ENCODE data around the gene EHD4. TPM values are rescaled to one million over a fixed set of nuclear protein-coding genes. Genes with fewer than 3 reads are reported as not detected.

Gene EHD4
- polyA plus RNA-seq, 1 of the 3 experiments (the other 2 are of a cell fraction): 17.5 TPM

GRCh38 chr15:41899854-41900442 is 72.4 kb downstream of the EHD4 start:
- CTCF ChIA-PET: interaction anchor here (0.7 to 5.9 kb wide), 4 partner anchors 125 to 415 kb away, joined by 3 to 77 read pairs (median 4); partner anchors contain the start of gene MAPKBP1
- POLR2A ChIA-PET: no interaction called here
- no peaks in the 10 kb centered on the region for H3K79me2 ChIP-seq (ENCODE audit: insufficient read depth)

GRCh38 chr15:41897363-41897799 is 75.0 kb downstream of the EHD4 start:
- peaks cover 12 to 38% of the 10 kb centered on the region in 2 experiments; a peak in 3 of 4 replicates for H3K4me1 ChIP-seq (ENCODE audit: control insufficient read depth in 1 of 2, insufficient read depth in 2 of 2, low read depth in 1 of 2, low read length in 1 of 2)
- H3F3A ChIP-seq (replicated peaks; ENCODE audit: insufficient read depth): peaks cover 20% of the 10 kb centered on the region
- no peak overlapping the region for H2AFZ ChIP-seq (ENCODE audit: low read depth)
- no peak overlapping the region for H3K9ac ChIP-seq
- H3K9me2 ChIP-seq: no peaks in the 10 kb centered on the region
- no peak overlapping the region for H3K4me2 ChIP-seq
- H3K79me2 ChIP-seq (ENCODE audit: insufficient read depth): no peaks in the 10 kb centered on the region
- H3K27ac ChIP-seq (ENCODE audit: low read depth in 2 of 2, low read length in 1 of 2): no peak overlapping the region
- H3K4me3 ChIP-seq (ENCODE audit: low read depth in 2 of 2, low read length in 1 of 2): no peak overlapping the region
- POLR2A ChIA-PET: no interaction called here
- CTCF ChIA-PET: interaction anchor here (1.7 kb wide), 1 partner anchor 125 kb away, joined by 7 read pairs; no protein-coding TSS in a partner anchor
- TF ChIP-seq USF2 (IDR thresholded peaks at IDR 0.05; ENCODE audit: borderline replicate concordance, low read depth, low read length) (no peak), SMC3 (IDR thresholded peaks at IDR 0.05; ENCODE audit: low read depth, low read length) (no peak), PBX3 (IDR thresholded peaks at IDR 0.05) (no peak), SIN3A (IDR thresholded peaks at IDR 0.05; ENCODE audit: borderline replicate concordance, low read depth, low read length) (no peak), MAX (IDR thresholded peaks at IDR 0.05; ENCODE audit: low read depth) (no peak), GABPA (IDR thresholded peaks at IDR 0.05; ENCODE audit: low read depth) (no peak), FOSL2 (IDR thresholded peaks at IDR 0.05; ENCODE audit: borderline replicate concordance, low read depth) (no peak), IRF3 (IDR thresholded peaks at IDR 0.05; ENCODE audit: low read depth, low read length) (no peak), POLR2AphosphoS5 (IDR thresholded peaks at IDR 0.05; ENCODE audit: low read depth, low read length) (no peak; the same call in 1 of the 2 replicates), NRF1 (IDR thresholded peaks at IDR 0.05; ENCODE audit: low read depth, low read length) (no peak), FOXM1 (IDR thresholded peaks at IDR 0.05; ENCODE audit: low read depth) (no peak), NFIC (IDR thresholded peaks at IDR 0.05; ENCODE audit: borderline replicate concordance) (no peak), RAD21 (IDR thresholded peaks at IDR 0.05; ENCODE audit: low read length) (no peak), YY1 (IDR thresholded peaks at IDR 0.05; ENCODE audit: low read depth) (no peak)
- no peaks in the 10 kb centered on the region for H3K9me3 ChIP-seq
- no peak for DNase-seq
- 93% methylated on average over 6 of the region's 8 CpGs for WGBS (ENCODE audit: low lambda C conversion rate)
- no peaks in the 10 kb centered on the region for H3K27me3 ChIP-seq (ENCODE audit: insufficient read depth)
- no peaks in the 10 kb centered on the region for H4K20me1 ChIP-seq (ENCODE audit: insufficient read depth)
- peaks cover 5 to 12% of the 10 kb centered on the region in 2 experiments for H3K36me3 ChIP-seq (replicated peaks in 1 of 2; ENCODE audit: control insufficient read depth in 1 of 2, insufficient read depth in 2 of 2, low read length in 1 of 2)

More at GRCh38 chr15:41899854-41900442, 72.4 kb downstream of the EHD4 start:
- Histone ChIP-seq H3K4me2 (no peak overlapping the region), H3K9ac (no peak overlapping the region), H3K9me3 (no peaks in the 10 kb centered on the region), H3K27ac (ENCODE audit: low read depth in 2 of 2, low read length in 1 of 2) (peak overlapping the region in 1 of 2 experiments; percentile 53; a peak in 2 of 4 replicates), H3K4me1 (ENCODE audit: control insufficient read depth in 1 of 2, insufficient read depth in 2 of 2, low read depth in 1 of 2, low read length in 1 of 2) (peaks cover 3 to 23% of the 10 kb centered on the region in 2 experiments; a peak in 3 of 4 replicates), H3K27me3 (ENCODE audit: insufficient read depth) (no peaks in the 10 kb centered on the region), H3K4me3 (ENCODE audit: low read depth in 2 of 2, low read length in 1 of 2) (no peak overlapping the region), H4K20me1 (ENCODE audit: insufficient read depth) (no peaks in the 10 kb centered on the region), H3K9me2 (no peaks in the 10 kb centered on the region), H3F3A (replicated peaks; ENCODE audit: insufficient read depth) (peaks cover 15% of the 10 kb centered on the region), H2AFZ (ENCODE audit: low read depth) (no peak overlapping the region), H3K36me3 (replicated peaks in 1 of 2; ENCODE audit: control insufficient read depth in 1 of 2, insufficient read depth in 2 of 2, low read length in 1 of 2) (peaks cover 9 to 12% of the 10 kb centered on the region in 2 experiments)
- 81% methylated on average over 6 of the region's 6 CpGs for WGBS (ENCODE audit: low lambda C conversion rate)
- TF ChIP-seq TCF12 (IDR thresholded peaks at IDR 0.05) (no peak), RAD21 (IDR thresholded peaks at IDR 0.05; ENCODE audit: low read length) (peak; percentile 21)
- DNase-seq: no peak

Measured in SK-N-SH (cell line).